ENCODE data around the gene ZNF281. TPM values are rescaled to one million over a fixed set of nuclear protein-coding genes. Genes with fewer than 3 reads are reported as not detected.

Gene ZNF281
- total and polyA plus RNA-seq, 9 of the 15 experiments (the other 6 are each of a cell fraction or from before 2014, with no cell fraction given), result 9.6 to 24.9 (median 16.5) TPM

GRCh38 chr1:200380589-200381021 lies 29.2 kb downstream of the ZNF281 start (continued):
- TF ChIP-seq CHD7 (IDR thresholded peaks at IDR 0.05; ENCODE audit: low read depth, low read length) (no peak), ZNF57 (CRISPR knock-in tag; IDR thresholded peaks at IDR 0.05) (no peak), RCOR1 (IDR thresholded peaks at IDR 0.05; ENCODE audit: borderline replicate concordance in 1 of 2, low read depth in 2 of 2, low read length in 2 of 2) (no peak), PBX2 (CRISPR knock-in tag; IDR thresholded peaks at IDR 0.05; ENCODE audit: low read depth) (no peak), PBX2 (tag; conservative IDR thresholded peaks at IDR 0.05; ENCODE audit: low read depth) (no peak), MYNN (IDR thresholded peaks at IDR 0.05) (no peak), MYNN (CRISPR knock-in tag; IDR thresholded peaks at IDR 0.05) (no peak), LCOR (CRISPR knock-in tag; IDR thresholded peaks at IDR 0.05) (no peak)

Measured in K562 (cell line).